ENCODE measurements around the gene SLC25A12. TPM values are rescaled to one million over a fixed set of nuclear protein-coding genes. Genes with fewer than 3 reads are reported as not detected.

SLC25A12 gene
- total and polyA plus RNA-seq, 9 of the 15 experiments (the other 6 are each of a cell fraction or from before 2014, with no cell fraction given): 13.5 to 36.5 (median 21.7) TPM

GRCh38 chr2:171810422-171811244 lies 83.4 kb downstream of the SLC25A12 start:
- H3K4me1 ChIP-seq (replicated peaks in 1 of 2; ENCODE audit: control insufficient read depth in 2 of 2, insufficient read depth in 2 of 2, low read length in 2 of 2): no peaks in the 10 kb centered on the region
- in situ Hi-C loops (cut with MboI): no loop called here
- ChIA-PET POLR2A (no interaction called here), CTCF (ENCODE audit: low intra/inter-chr PET ratio) (interaction anchor here (1.2 to 5.9 kb wide), 5 partner anchors 293 to 655 kb away, joined by 3 to 74 read pairs (median 7); partner anchors contain the start of gene DLX2)
- H4K20me1 ChIP-seq (replicated peaks; ENCODE audit: control insufficient read depth, insufficient read depth, low read length): no peaks in the 10 kb centered on the region
- BruUV-seq (replicated peaks): no TSS peak
- H3K9ac ChIP-seq (ENCODE audit: insufficient read depth in 1 of 2, low read depth in 2 of 2, low read length in 2 of 2): no peak overlapping the region
- no peak overlapping the region for H3K4me3 ChIP-seq
- ATAC-seq: no peak
- no peaks in the 10 kb centered on the region for H3K79me2 ChIP-seq (ENCODE audit: control insufficient read depth, insufficient read depth, low read length)
- DNase-seq (ENCODE audit: extremely low read depth in 1 of 4, low spot score in 3 of 4): no peak
- H3K27me3 ChIP-seq (ENCODE audit: control insufficient read depth in 2 of 2, insufficient read depth in 2 of 2, low read length in 2 of 2): no peaks in the 10 kb centered on the region
- no peaks in the 10 kb centered on the region for H3K9me1 ChIP-seq (ENCODE audit: control insufficient read depth, insufficient read depth, low read length)
- intact Hi-C loops (cut with micrococcal nuclease): loop anchor here (1.0 to 10.0 kb wide), 3 partner anchors 106 to 294 kb away; partner anchors contain the start of gene HAT1
- no peak for FAIRE-seq
- H3K9me3 ChIP-seq (replicated peaks; ENCODE audit: control insufficient read depth, insufficient read depth, low read depth, low read length): no peaks in the 10 kb centered on the region
- H3K4me2 ChIP-seq (ENCODE audit: insufficient read depth, low read length): no peak overlapping the region
- 54% methylated on average over 5 of the region's 5 CpGs for WGBS (ENCODE audit: insufficient coverage, low coverage, missing lambda C conversion rate)
- peaks cover 9% of the 10 kb centered on the region; the same call in 2 of the 3 replicates for H3K36me3 ChIP-seq (ENCODE audit: control insufficient read depth, insufficient read depth, low read length)
- H2AFZ ChIP-seq (ENCODE audit: low read depth, low read length): no peak overlapping the region
- H3K27ac ChIP-seq (ENCODE audit: extremely low read depth, low read depth, low read length): no peak overlapping the region
- TF ChIP-seq BHLHE40 (IDR thresholded peaks at IDR 0.05; ENCODE audit: low read length): no peak
- no peak for TF ChIP-seq SP1 (CRISPR knock-in tag; IDR thresholded peaks at IDR 0.05)
- TF ChIP-seq GTF2B (IDR thresholded peaks at IDR 0.05; ENCODE audit: extremely low read depth, insufficient read length): no peak
- TF ChIP-seq RNF219 (CRISPR knock-in tag; IDR thresholded peaks at IDR 0.05): no peak
- no peak for TF ChIP-seq CLOCK (CRISPR knock-in tag; IDR thresholded peaks at IDR 0.05; ENCODE audit: borderline replicate concordance)
- TF ChIP-seq ZSCAN29 (IDR thresholded peaks at IDR 0.05): no peak
- TF ChIP-seq SAFB2 (IDR thresholded peaks at IDR 0.05; ENCODE audit: borderline replicate concordance, low read depth, low read length, severe bottlenecking): no peak
- no peak for TF ChIP-seq ZBTB5 (IDR thresholded peaks at IDR 0.05)
- TF ChIP-seq BRD4 (IDR thresholded peaks at IDR 0.05): no peak
- no peak for TF ChIP-seq ZBED1 (IDR thresholded peaks at IDR 0.05)
- TF ChIP-seq JUND (IDR thresholded peaks at IDR 0.05; ENCODE audit: borderline replicate concordance, low read depth, low read length): no peak
- no peak for TF ChIP-seq JUND (tag; IDR thresholded peaks at IDR 0.05; ENCODE audit: borderline replicate concordance, low read depth, low read length)
- no peak for TF ChIP-seq NCOR1 (IDR thresholded peaks at IDR 0.05)
- no peak for TF ChIP-seq HOXB6 (CRISPR knock-in tag; IDR thresholded peaks at IDR 0.05; ENCODE audit: borderline replicate concordance)

Measured in K562 (cell line).